NK-92 (cell line): ENCODE data around the gene GPR34.
"Not testable (repeated sequence)": the region's sequence is repeated elsewhere in the genome, so short reads cannot be mapped to it uniquely, and the experiment has no call there.

Experiments used
- DNase-seq: peaks from one replicate; lab custom pipeline; 2025; ENCODE audit not compliant: unreplicated experiment; lab: John Stamatoyannopoulos, UW

Gene GPR34

GRCh38 chrX:41688835-41689234 lies at the start of gene GPR34:
GPR34 (plus strand) TSS chrX:41688973; CDS start chrX:41695634, 6,661 bp downstream.
- DNase-seq = no peak

DNA sequence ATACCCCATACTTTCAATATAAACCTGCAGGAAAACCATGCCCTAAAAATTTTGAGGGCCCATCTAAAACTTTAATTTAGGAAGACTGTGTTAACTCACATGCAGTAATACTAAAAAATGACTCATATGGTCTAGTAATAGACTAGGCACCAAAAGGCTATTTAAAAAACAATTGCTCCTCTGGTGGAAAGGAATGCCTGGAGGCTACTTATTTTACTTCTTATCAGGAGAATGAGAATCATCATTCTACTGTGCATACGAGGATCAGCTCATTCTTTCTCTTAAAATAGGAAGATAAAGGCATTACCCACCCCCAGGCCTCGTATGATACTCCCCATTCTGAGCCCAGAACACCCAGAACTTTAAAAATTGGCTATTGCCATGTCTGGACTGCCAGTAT lies 42.6 kb upstream of the GPR34 start:
- DNase-seq = not testable (repeated sequence)

DNA sequence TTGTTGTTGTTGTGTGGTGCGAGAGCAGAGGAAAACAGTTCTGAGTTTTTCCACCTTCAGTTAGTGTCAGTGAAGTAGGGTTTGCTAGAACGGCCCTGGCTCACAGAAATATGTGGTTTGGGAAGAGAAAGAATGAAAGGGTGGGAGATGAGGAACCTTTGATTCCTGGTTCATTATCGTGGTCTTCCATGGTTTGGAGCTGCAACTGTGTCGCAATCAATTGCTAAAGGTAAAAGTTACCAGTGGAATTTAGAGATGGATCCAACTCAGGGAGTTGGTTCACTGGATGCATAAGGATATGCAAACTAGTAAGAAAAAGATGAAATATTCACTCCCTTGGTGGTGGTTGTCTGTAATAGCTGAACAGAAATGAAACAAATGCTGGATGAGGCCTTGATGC lies 35.6 kb upstream of the GPR34 start:
- DNase-seq = no peak

GRCh38 chrX:41655101-41655500 lies 33.7 kb upstream of the GPR34 start:
- DNase-seq = no peak

- no peak for DNase-seq
Observed at GRCh38 chrX:41655631-41656030, 33.1 kb upstream of the GPR34 start.

- no peak for DNase-seq
Observed at GRCh38 chrX:41661366-41662095, 27.2 kb upstream of the GPR34 start.

DNA sequence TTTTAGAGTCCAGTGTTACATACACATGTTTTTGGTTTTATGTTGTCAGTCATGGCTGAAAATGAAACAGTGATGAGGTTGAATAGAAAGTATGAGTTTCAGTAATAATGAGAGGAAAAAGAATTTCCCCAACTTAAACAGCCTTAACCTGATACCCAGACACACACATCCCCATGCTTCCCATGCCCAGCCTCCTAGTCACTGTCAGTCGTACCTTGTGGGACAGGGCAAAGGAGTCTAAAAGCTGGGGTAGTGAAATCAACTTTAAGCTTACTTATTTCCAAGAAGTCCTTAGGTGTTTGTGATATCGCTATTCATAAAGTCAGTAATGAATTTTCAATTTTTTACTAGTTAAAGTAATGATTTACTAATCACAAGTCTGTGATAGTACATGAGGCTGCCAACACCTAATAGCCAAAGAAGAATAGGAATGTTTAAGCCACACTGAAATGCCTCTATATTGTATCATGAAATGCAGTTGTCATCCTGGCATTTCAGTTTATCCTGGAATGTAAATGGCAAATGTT lies 24.3 kb upstream of the GPR34 start:
- no peak for DNase-seq

- DNase-seq = no peak
Observed at GRCh38 chrX:41664908-41665307, 23.9 kb upstream of the GPR34 start.

DNA sequence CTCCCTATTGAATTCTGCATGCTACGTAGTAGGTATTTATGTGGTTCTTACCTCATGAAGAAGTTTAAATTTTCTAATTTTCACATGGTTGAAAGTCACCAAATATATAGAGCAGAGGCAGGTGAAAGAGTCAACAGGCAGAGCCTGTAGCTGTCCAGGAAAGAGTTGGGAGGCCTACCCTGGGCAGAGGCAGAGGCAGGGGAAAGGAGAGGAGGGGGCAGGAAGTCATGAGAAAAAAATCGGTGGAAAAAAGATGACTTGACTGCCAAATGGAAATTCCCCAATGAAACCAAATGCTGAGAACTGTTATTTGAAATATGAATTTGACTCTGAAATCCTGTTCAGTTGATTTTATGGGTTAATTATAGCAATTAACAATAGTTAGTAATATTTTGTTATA lies 23.1 kb upstream of the GPR34 start:
- DNase-seq = no peak

- DNase-seq = no peak
Observed at GRCh38 chrX:41666251-41666650, 22.5 kb upstream of the GPR34 start.

DNA sequence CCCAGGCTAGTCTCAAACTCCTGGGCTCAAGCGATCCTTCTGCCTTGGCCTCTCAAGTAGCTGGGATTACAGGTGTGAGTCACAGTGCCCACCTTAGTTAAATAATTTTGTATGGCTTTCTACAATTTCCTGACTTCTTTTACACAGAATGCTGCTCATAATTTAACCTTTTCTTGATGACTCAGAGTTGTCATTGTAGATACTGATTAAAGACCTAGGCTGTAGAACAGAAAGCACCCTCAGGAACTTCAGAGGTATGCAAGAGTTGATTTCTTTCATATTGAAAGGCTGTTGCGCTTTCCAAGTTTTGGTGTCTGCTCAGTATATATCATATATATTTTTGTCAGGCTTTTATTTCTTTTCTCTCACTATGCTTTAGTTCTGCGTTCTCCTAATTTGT lies 21.1 kb upstream of the GPR34 start:
- DNase-seq = no peak

DNA sequence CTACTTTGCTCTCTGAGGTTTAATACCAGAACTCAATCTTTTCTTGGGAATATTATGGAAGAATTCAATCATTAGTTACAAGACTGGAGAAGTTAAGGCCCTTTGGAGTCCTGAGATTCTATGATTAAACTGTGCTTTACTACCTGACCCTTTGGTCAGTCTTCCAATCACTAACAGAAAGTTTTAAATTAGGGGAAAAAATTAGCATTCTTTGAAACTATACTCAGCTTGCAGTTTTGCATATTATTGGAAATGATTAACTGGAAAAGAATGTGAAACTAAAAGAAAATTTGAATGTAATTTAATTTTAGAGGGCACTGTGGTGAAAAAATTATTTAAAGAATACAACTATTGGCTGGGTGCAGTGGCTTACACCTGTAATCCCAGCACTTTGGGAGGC lies 18.7 kb upstream of the GPR34 start:
- DNase-seq = no peak

DNA sequence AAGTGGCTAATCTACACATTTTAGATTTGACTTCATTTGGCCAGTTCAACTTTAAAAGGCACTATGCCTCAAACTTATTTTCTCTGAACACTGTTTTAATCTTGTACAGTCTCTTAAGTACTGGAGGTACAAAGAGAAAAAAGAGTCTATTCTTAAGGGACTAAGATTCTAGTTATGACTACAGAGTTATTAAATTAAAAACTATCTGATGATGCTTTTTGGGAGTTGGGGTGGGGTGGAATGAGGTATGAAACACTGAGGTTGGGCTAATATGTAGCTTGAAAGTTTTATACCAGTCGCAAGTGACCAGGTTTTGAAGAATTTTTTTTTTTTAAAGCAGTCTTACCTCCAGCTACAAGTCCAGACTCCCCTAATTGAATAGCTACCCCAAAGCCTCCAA lies 17.7 kb upstream of the GPR34 start:
- DNase-seq = no peak

GRCh38 chrX:41672643-41673042 lies 16.1 kb upstream of the GPR34 start:
- DNase-seq = no peak

GRCh38 chrX:41676361-41676760 lies 12.4 kb upstream of the GPR34 start:
- not testable (repeated sequence) for DNase-seq

DNA sequence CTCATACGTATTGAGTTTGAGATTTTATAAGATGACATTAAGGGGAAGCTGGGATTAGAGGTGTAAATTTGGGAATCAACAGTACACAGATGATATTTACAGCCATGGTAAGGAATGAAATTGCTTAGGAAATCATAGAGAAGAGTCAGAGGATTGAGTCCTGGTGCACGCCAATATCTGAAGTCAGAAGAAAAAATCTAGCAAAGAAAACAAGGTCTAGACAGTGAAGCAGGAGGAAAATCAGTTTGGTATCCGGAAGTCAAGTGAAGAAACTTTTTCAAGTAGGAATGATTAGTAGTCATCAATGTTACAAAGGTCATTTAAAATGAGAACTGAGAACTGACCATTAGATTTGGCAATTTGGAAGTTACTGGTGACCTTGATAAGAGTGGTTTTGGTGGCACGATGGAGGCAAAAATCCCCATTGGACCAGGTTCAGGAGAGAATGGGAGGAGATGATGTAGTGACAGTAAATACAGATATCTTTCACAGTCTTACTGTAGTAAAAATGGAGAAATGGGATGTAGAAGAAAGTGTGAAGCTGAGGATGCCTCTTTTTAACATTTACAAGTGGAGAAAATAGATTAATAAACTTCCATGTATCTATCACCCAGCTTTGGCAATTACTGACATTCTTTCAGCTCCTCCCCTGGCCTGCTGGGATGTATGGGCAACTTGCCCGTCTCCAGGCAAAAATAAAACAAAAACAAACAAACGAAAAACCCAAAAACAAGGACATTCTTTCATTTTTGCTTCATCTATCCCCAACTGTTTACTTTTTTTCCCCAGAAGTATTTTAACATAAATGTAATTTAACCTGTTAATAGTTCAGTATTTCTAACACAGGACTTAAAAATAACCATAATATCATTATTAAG lies 11.4 kb upstream of the GPR34 start:
- no peak for DNase-seq

DNA sequence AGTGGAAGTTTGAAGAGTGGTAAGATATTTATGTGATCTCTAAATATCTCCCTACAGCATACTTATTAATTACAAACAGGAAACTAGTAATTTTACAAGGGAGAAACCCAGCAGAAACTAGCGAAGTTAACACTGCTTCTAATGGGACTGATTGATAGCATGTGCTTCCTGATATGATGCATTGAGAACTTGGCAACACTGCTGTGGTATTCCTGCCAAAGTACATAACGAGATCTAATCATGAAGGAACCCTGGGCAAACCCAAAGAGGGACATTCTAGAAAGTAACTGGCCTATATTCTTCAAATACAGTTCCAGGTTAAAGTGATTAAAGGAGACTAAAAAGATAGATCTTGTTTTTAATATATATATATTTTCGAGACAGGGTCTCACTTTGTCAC lies 4.6 kb upstream of the GPR34 start:
- DNase-seq = no peak

GRCh38 chrX:41684940-41685339 lies 3.8 kb upstream of the GPR34 start:
- no peak for DNase-seq

GRCh38 chrX:41686788-41687187 lies 2.0 kb upstream of the GPR34 start:
- no peak for DNase-seq

GRCh38 chrX:41688156-41688555 lies 617 bp upstream of the GPR34 start:
- DNase-seq = no peak

- no peak for DNase-seq
Observed at GRCh38 chrX:41689711-41690110, 938 bp downstream of the GPR34 start.

DNA sequence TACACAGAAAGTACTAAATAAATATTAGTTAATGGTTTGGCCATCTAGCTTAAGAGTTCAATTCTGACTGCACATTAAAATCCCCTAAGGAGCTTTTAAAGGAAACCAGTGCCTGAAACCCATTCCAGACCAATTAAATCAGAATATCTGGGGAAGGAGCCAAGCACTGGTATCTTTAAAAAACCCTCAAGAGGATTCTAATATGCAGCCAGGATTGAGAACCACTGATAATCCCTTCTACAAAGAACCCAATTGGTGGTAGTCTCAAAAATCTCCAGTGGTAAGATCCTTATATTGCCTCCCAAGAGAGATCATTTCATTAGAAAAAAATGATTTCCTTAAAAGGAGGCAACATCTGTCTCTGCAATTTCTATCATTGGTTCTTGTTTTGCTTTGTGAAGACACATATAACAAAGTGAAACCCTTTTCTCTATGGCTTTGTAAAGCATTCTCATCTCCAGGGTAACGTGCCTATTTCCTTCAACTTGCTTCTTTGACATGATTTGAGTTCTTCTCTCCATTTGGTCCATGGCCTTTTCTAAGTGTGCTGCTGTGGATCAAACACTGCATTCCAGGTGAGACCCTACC lies 3.5 kb downstream of the GPR34 start:
- DNase-seq = no peak
